Measurements from ENCODE around the gene NMNAT2. TPM values are rescaled to one million over a fixed set of nuclear protein-coding genes. Genes with fewer than 3 reads are reported as not detected.

Gene NMNAT2
- total and polyA plus RNA-seq, 9 donors: 0.24 to 2.5 (median 0.77) TPM; not detected in 1

GRCh38 chr1:183288583-183288982 lies 129.6 kb downstream of the NMNAT2 start:
- no peak for TF ChIP-seq EP300 (IDR thresholded peaks at IDR 0.05)
- no peak for TF ChIP-seq CTCF (IDR thresholded peaks at IDR 0.05)
- TF ChIP-seq POLR2A (IDR thresholded peaks at IDR 0.05): no peak
- H3K9me3 ChIP-seq: no peaks in the 10 kb centered on the region
- H3K4me1 ChIP-seq (ENCODE audit: insufficient read depth): peaks cover 12% of the 10 kb centered on the region
- DNase-seq: no peak
- no peak overlapping the region for H3K27ac ChIP-seq
- H3K27me3 ChIP-seq: no peaks in the 10 kb centered on the region
- H3K4me3 ChIP-seq: no peak overlapping the region
- 73 to 89% (median 85%) methylated on average over 2 of the region's 2 CpGs for WGBS, 3 donors
- intact Hi-C loops (cut with DNase I): no loop called here
- no peaks in the 10 kb centered on the region for H3K36me3 ChIP-seq

- Histone ChIP-seq H3K27ac (peak overlapping the region; percentile 12 to 31), H3K9me3 (no peaks in the 10 kb centered on the region), H3K27me3 (no peaks in the 10 kb centered on the region), H3K36me3 (no peaks in the 10 kb centered on the region), H3K4me1 (ENCODE audit: insufficient read depth) (peaks cover 12% of the 10 kb centered on the region), H3K4me3 (no peak overlapping the region)
- DNase-seq: peak in 4 of 5 donors; percentile 43 to 67 (median 45)
- WGBS, 3 donors: 7 to 18% (median 14%) methylated on average over 5 of the region's 5 CpGs
- TF ChIP-seq POLR2A (IDR thresholded peaks at IDR 0.05): no peak
- TF ChIP-seq CTCF (IDR thresholded peaks at IDR 0.05): no peak
- no peak for TF ChIP-seq EP300 (IDR thresholded peaks at IDR 0.05)
- intact Hi-C loops (cut with DNase I): no loop called here
Measured at GRCh38 chr1:183287191-183287675, 130.9 kb downstream of the NMNAT2 start.

- TF ChIP-seq POLR2A (IDR thresholded peaks at IDR 0.05) (no peak), CTCF (IDR thresholded peaks at IDR 0.05) (no peak), EP300 (IDR thresholded peaks at IDR 0.05) (no peak)
- H3K4me3 ChIP-seq: no peak overlapping the region
- H3K27ac ChIP-seq: no peak overlapping the region
- no peaks in the 10 kb centered on the region for H3K36me3 ChIP-seq
- 56 to 85% (median 74%) methylated on average over 4 of the region's 4 CpGs for WGBS, 3 donors
- peaks cover 19% of the 10 kb centered on the region for H3K4me1 ChIP-seq (ENCODE audit: insufficient read depth)
- intact Hi-C loops (cut with DNase I): no loop called here
- H3K9me3 ChIP-seq: no peaks in the 10 kb centered on the region
- H3K27me3 ChIP-seq: no peaks in the 10 kb centered on the region
- no peak for DNase-seq
Measured at GRCh38 chr1:183285746-183286145, 132.4 kb downstream of the NMNAT2 start.

GRCh38 chr1:183285256-183285655 lies 132.9 kb downstream of the NMNAT2 start:
- Histone ChIP-seq H3K27ac (no peak overlapping the region), H3K4me3 (no peak overlapping the region), H3K9me3 (no peaks in the 10 kb centered on the region), H3K4me1 (ENCODE audit: insufficient read depth) (peaks cover 19% of the 10 kb centered on the region), H3K36me3 (no peaks in the 10 kb centered on the region), H3K27me3 (no peaks in the 10 kb centered on the region)
- 100% methylated on average over 1 of the region's 1 CpG for WGBS, 3 donors
- TF ChIP-seq EP300 (IDR thresholded peaks at IDR 0.05) (no peak), POLR2A (IDR thresholded peaks at IDR 0.05) (no peak), CTCF (IDR thresholded peaks at IDR 0.05) (no peak)
- no peak for DNase-seq
- intact Hi-C loops (cut with DNase I): no loop called here

Measured in ovary (tissue), 9 donors.